Dermis blood vessel endothelial cell (primary cell): ENCODE measurements around the gene TNS1. TPM values are rescaled to one million over a fixed set of nuclear protein-coding genes. Genes with fewer than 3 reads are reported as not detected.

Experiments
- DNase-seq: peaks from one replicate; pipeline ENCODE4 v3.0.0; 2010
- total RNA-seq: library from RNA; depleted of rRNA; stranded (reverse); fragments of >200 nt; gene quantifications from 2 replicates; pipeline ENCODE4 v1.2.3, GENCODE V29; 2014

Gene TNS1
- total RNA-seq, 1 donor from 2014 or later: 45.8 TPM

- no peak for DNase-seq
Observed at GRCh38 chr2:217929272-217929671, 73.5 kb downstream of the TNS1 start.

- DNase-seq: peak; percentile 54
Observed at GRCh38 chr2:217928324-217929181, 74.2 kb downstream of the TNS1 start.

DNA sequence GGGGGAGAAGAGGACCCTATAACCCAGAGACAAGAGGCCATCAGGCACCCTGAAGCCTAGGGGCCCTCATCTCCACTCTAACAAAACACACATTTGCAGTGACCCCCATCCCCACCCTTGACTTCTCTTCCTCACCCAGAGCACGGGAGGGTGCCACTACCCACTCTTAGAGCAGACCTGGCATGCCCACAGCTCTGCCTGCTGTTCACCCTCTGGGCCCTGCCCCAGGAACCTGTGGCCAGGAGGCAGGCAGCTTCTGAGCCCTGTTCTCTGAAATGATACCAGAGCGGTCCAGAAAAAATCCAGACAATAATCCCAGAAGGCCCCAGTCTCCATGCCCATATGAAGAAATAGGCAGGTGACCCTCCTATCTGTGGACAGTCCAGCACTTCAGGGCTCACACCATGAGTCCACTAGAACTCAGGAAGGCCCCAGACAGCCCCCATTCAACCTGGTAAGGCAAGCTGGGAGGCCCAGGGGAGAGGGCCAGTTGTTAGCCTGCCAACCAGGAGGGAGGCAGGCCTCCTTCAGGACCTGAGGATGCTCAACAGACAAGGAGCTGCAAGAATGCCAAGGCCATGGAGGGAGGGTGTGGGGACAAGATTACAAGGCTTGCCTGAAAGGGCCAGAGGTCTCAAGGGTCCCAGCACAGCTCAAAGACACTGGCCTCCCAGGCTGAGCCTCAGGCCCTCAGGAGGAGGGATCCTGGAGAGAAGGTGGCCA lies 75.0 kb downstream of the TNS1 start:
- DNase-seq: no peak

DNA sequence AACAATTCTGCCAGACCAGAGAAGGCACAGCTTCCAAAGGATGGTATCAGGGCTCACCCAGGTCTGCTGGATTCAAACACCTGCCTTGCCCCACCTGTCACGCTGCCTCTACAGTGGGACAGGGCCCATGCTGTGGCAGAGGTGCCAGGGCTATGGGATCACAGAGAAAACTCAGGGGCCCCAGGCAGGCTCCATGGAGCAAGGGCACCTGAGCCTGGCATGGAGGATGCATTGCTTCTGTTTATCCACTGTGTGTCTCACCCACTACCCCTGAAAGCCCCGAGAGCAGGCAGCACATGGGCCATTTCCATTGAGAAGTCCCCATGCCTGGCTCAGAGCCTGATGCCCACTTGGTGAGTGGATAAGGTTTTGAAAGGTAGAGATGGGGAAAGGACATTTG lies 76.0 kb downstream of the TNS1 start:
- no peak for DNase-seq

- DNase-seq: no peak
Observed at GRCh38 chr2:217924346-217924901, 78.4 kb downstream of the TNS1 start.

- no peak for DNase-seq
Observed at GRCh38 chr2:217923007-217923686, 79.6 kb downstream of the TNS1 start.

DNA sequence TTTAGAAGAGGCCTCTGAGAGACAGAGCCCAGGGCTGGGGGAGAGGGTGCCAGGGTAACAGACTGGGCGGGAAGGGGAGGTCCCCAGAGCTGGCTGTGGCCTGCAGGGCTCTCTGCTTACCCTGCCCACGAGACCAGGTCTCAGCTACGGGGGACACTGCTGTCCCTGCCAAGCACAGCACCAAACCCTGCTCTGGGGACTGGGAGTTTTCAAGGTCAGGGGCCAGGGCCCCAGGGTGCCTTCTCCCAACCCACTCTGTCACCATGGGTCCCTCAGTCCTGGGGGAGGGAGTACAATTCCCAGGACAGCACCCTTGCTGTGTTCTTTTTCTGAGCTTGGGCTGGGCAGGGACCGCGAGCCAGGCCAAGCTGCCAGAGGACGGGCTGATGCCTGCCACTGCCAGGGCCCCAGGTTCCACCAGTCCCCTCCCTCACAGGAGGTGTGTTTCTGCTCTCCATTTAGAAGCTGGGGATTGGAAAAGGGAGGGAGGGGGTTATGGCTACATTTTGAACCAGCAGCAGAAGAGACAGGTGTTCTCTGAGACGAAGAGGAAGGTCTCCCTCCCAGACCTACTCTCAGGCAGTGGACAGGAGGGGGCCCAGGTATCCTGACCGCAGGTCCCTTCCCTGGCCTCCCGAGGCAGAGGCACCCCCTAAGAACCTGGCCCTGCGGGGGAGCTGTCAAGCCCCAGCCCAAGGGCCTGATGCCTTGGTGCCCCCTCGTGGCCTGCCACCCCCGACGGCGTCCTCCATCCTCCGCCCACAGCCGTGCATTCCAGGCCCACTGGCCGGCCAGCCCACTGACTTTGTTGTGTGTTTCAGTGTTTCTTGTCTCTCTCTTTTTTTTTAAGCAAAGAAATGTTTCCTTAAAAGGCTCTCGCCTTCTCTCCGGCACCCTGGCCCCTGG lies 80.4 kb downstream of the TNS1 start:
- DNase-seq: no peak

DNA sequence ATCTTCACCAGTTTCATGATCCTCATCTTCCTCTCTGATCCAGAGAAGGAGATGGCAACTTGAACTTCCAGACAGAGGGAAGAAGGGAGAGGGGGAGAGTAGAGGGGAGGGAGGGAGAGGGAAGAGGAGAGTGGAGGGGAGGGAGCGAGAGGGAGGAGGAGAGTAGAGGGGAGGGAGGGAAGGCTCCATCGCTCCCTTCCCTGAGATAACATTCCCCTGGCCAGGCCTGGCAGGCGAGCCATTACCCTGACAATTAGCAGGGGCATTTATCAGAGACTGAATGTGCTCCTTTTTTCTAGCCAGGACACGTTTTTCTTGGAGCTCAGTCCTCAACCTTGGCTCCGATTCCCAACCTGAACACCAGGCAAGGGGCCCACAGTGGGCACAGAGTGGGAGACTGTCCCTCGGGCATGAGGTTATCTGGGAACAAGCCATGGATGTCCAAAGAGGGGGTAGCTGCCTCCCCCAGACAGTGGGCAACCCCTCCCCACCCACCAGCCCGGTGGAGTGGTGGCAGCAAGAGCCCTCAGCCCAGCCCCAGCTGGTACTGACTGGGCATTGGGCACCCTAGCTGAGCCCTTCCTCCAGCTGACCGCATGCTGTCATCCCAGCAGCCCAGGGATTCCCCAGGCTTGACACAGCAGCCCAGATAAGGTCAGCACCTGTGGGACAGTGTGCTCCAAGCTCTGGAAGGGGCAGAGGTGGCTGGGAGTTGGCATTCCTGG lies 81.8 kb downstream of the TNS1 start:
- no peak for DNase-seq

- peak; percentile 77 for DNase-seq
Observed at GRCh38 chr2:217919781-217920351, 82.9 kb downstream of the TNS1 start.

DNA sequence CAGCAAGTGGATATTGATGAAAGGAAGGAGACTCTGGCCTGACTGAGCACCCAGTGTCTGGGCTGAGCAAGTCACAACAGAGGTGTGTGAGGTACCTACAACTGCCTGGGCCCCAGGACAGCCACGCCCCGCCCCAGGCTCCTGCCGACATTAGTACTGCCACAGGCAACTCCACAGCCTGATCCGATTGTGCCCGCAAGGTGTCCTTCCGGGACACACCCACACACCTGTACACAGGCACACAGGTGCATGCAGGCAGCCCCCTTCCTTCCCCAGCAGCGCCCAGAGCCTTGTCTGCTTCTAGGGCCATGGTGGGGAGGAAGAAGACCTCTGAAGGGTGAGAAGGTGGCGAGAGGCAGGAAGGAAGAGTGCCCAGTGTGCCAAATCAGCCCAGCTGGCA lies 83.6 kb downstream of the TNS1 start:
- DNase-seq: no peak

DNA sequence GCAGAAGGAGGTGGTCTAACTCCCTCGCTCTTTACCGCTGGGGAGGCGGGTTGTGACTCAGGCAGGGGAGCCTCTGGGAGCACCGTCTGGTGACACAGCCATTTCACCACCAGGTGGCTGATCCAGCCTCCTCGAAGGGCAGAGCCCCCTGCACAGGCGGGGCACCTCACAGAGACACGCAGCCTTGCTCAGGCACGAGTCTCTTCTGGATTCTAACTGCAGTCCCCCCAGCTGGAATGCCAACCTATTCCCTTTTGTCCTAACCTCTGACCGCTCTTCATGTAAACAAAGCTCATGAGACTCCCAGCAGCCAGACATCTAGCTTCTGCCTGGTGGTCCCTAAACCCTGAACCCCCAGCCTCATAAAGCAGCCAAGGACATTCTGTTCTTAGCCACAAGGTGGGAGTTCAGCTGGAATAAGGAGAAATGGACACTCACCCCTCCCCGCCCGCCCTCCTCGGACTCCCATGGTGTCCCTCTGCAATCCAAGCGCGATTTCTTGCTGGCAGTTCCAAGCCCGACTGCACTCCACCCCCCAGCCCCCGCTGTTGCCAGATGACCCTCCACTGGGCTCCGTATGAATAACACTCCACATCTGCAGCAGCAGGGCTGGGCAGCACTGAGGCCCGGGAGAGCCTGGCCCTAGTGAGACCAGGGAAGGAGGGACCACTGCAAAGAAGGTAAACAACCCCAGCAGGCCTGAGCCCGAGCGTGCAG lies 84.3 kb downstream of the TNS1 start:
- no peak for DNase-seq

- no peak for DNase-seq
Observed at GRCh38 chr2:217916504-217917254, 86.1 kb downstream of the TNS1 start.

- no peak for DNase-seq
Observed at GRCh38 chr2:217915706-217916105, 87.1 kb downstream of the TNS1 start.

DNA sequence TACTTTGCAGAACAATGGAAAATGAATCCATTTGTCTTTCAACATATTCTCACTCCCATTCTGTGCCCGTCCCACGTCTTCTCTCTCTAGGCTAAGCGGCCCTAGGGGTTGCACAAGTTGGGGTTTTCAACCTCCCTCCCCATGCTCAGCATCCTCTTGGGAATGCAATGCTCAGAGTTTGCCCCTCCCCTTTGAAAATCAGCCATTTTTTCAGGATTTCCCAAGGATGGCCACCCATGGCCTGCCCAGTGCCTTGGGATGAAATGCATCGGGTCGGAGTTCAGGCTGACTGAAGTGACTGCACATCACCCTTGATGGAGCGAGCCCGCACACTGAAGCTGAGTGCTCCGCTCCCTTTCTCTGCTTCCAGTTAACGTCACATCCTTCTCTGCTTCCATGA lies 87.9 kb downstream of the TNS1 start:
- DNase-seq: no peak

DNA sequence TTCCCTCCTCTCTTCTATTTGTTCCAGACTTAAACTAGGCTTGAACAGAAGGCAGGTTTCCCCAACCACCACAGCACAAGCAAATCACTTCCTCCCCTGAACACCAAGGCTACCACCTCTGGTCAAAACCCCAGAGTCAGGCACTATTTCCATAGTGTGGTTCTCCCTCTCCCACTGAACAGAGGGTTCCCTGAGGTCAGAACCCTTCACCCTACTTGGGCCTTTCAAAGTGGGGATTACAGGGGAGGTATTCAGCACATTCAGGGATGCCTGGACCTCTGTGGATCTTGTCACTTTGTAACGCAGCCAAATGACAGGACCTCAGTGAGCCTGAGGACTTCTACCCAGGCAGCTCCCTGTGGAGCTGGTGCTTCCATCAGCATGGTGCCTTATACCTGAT lies 88.7 kb downstream of the TNS1 start:
- DNase-seq: no peak

DNA sequence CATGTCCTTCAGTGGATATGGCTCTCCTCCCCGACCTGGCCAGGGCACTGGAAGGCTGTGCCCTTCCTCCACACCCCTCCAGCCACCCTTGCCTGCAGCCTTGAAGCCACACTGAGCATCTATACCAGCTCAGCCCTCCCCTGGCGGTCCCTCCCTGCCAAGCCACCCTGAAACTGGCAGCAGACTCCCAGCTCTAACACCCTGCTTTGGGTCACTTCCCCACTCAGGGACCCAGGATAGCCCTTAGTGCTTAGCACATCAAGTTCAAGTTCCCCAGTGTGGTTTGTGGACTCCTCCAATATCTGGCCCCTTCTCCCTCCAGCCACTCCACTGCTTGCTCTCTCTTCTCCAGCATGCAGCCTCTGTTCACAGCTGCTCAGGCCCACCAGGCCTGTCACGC lies 89.4 kb downstream of the TNS1 start:
- DNase-seq: no peak

GRCh38 chr2:217912098-217913024 lies 90.4 kb downstream of the TNS1 start:
- DNase-seq: no peak
